Bone marrow (tissue), 2 donors: ENCODE data around the gene CMSS1.

Experiments used
- DNase-seq, 2 donors: peaks; one replicate each; lab custom pipeline; 2025; lab: John Stamatoyannopoulos, UW

Gene CMSS1

DNA sequence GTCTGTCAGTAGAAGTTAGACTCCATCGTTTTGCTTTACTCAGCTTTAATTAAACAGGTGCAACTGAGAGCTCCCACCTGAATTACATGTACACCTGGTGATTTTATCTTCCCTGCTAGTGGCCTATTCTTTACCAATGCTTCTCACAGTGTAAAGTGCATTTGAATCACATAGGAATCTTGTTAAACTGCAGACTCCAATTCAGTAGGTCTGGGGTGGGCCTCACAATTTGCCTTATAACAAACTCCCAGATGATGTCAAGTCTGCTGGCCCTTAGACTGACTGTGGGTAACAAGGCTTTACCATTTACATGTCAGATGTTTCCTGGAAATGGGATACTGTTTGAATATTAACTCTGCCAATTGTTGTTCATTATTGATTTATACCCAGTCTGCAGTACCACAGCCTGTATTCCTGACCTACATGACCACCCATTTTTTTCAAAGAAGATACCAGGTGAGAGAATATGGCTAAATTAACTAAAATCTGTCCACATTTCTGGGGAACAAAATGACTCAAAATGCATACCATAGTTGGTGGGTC lies 37.2 kb downstream of the CMSS1 start:
- DNase-seq, result no peak

DNA sequence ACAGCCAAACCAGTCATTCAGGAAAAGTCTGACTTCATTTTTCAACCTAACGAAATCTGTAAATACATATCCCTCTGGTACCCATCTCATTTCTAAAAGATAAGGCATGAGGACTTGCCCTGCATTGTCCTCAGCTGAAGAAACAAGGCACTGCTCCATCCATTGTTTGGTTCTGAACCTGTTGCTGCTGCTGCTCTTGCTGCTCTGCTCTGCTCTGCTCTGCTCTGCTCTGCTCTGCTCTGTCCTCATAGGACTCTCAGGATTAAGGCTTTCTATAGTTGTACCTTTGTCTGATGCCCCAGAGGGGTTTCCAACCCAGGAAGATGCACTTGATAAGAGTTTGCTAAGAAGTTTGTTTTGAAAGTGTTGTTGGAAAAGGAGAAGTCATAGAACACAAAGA lies 38.2 kb downstream of the CMSS1 start:
- DNase-seq, result no peak

GRCh38 chr3:99856437-99857220 lies 39.0 kb downstream of the CMSS1 start:
- DNase-seq, result no peak

DNA sequence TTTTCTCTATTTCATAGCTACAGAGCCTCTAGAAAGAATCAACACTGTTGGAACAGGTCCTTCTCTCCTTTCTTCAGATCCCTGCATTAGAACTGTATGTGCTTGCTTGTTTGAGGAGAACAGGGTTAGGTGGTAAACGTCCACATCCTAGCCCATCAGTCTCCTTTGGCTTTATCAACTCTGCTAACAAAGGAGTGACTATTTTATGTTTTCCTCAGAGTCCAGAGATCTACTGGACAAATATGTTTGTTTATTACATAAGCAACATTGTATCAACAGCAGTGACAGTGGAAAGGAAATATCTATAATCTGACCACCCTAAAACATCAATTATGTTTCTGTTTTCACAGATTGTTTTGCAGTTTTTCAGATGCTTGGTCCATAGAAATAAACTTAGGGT lies 39.6 kb downstream of the CMSS1 start:
- no peak for DNase-seq

- no peak for DNase-seq
These were observed 40.8 kb downstream of the CMSS1 start for GRCh38 chr3:99858469-99858868.

DNA sequence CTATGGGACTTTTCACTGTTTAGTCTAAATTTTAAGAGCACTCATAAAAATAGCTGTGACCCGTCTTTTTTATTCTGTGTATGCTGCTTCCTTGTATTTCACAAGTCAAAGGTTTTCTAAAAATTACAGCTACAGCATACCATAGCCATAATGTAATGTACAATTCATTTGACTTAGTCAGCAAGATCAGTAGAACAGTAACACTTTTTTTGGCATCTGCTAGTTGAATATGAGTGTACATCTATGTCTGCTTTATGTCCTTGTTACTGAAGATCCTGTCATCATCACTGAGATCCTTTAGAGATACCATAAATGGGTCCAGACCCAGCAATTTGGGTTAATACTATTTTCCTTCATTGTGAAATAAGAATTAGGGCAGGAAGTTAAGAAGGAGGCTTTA lies 42.2 kb downstream of the CMSS1 start:
- DNase-seq, result no peak

DNA sequence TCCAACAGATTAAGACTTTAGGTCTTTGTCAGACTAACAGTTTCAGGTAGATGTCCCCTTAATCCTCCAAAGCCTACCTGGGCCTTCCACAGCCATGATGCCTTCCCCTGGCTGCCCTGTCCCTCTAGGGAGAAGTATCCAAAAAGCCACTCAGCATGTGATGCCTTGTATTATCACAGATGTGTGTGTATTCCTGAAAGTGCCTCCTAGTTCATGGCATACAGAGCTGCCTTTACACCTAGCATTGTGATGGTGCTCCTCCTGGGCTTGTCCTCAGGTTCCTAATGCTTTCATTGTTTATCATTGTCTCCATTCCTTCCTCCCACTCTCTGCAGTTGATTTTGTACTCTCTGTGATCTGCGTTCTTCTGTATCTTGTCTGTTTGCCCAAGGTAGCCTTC lies 43.6 kb downstream of the CMSS1 start:
- no peak for DNase-seq

DNA sequence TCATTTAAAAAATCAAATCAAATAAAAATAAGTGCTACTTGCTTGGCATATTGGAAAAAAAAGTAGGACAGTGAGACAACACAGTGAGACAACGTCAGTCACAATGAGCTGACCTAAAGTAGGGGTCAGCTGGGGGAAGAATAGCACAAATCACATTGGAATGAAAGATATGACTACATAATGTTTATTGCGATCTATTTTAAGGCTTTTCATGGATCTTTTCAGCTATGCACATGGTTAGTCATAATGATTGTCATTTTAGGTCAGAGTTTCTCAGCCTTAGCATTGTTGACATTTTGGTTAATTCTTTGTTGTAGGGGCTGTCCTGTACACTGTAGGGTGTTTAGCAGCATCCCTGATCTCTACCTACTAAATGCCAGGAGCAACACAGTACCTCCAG lies 44.5 kb downstream of the CMSS1 start:
- DNase-seq, result no peak

DNA sequence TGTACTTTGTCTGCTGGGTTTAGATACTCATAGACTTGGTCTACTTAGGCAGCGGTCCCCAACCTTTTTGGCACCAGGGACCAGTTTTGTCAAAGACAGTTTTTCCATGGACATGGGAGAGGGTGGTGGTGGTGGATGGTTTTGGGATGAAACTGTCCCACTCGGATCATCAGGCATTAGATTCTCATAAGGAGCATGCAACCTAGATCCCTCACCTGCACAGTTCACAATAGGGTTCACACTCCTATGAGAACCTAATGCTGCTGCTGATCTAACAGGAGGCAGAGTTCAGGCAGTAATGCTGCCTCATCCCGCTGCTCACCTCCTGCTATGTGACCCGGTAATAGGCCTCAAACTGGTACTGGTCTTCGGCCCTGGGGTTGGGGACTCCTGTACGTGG lies 45.3 kb downstream of the CMSS1 start:
- no peak for DNase-seq

- DNase-seq, result no peak
These were observed 45.9 kb downstream of the CMSS1 start for GRCh38 chr3:99863588-99863987.

- DNase-seq, result no peak
These were observed 46.6 kb downstream of the CMSS1 start for GRCh38 chr3:99864289-99864688.

- no peak for DNase-seq
These were observed 47.7 kb downstream of the CMSS1 start for GRCh38 chr3:99865321-99865720.

DNA sequence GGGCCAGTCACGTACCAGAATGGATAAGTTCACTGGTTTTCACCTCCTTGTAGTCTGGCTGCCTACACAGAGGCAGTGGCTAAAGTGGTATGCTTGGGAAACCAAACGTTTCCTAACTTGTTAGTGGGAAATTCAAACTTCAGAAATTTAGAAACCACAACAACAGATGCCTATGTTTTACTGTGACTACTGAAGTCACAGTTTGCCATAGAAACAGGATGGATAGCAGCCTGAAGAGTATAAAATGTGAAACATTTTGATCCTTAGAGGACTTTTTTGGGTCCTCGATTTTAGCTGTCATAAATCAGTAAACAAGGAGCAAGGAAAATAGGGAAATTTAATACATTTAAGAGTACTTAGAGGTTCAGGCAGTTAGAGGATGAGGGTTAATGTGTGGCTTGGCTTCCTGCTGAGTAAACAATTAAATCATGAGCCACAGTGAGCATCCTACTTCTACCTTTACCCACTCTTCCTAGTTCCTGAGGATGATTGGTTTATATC lies 48.6 kb downstream of the CMSS1 start:
- DNase-seq, result no peak

GRCh38 chr3:99867594-99868310 lies 50.1 kb downstream of the CMSS1 start:
- no peak for DNase-seq

GRCh38 chr3:99868311-99868646 lies 50.6 kb downstream of the CMSS1 start:
- DNase-seq, result no peak

DNA sequence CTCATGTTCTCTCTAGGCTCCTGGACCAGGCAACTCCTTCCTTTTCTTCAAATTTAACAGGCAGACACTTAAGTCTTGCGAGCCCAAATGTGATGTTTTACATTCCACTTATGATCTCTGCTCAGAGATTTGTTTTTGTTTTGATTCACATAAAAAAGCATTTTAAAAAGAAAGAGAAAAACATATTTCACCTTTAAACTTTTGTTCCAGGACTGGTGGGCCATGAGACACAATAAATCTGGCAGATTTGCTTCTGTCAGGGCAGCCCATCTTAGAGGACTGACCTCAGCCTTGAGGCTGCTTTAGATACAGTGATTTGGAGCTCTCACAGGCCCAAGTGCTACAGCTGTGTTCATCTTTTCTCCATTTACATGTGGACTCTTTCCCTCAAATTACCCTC lies 52.0 kb downstream of the CMSS1 start:
- no peak for DNase-seq

DNA sequence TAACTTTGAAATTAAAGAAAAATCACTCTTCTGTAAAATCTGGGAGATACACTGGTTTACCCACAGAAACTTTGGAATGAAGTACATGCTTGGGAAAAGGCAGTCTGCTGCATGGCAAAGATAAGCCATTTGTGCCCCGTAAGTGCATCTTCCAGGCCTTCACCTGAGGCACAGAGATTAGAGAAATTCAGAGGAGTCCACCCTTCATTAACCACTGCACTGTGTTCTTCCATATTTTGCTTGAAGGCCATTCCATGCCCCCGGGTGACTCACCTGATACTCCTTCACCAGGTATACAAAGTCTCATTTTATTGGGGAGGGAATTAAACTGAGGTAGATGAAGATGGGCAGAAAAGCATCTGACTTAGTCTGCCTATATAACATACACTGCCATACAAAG lies 53.0 kb downstream of the CMSS1 start:
- no peak for DNase-seq

DNA sequence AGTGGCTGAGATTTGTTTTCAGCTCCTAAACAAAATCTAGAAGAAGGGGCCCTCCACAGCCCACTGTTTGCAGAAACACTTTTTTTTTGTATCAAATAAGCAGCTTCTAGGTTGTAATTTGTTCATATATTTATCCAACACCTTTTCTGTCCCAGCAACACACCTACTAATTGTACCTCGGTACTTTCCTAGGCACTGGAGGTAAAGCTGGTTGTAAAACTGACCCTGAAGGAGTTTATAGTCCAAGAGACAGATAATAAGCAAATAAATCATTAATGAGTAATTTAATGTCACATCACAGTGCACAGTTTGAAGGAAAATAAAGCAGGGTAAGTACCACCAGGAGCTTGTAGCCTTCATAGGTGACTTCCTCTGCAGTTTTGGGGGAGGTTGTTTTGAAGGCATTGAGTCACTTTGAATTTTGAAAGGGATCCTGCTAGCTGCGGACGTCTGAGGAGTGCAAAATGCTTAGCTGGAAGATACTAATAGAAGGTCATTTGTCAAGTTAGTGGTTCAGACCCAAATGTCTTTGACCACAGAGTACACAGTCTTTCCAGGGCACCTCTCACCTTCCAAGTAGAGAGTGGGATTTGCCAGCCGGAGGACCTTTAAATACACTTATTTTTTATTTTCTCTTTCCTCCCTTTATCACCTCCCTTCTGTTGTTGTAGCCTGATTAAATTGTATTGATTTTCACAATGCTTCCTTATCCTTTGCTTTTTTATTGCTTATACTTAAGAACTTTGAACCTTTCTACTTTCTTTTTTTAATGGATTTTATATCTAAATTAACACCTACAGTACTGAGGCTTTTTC lies 53.8 kb downstream of the CMSS1 start:
- DNase-seq, result no peak

DNA sequence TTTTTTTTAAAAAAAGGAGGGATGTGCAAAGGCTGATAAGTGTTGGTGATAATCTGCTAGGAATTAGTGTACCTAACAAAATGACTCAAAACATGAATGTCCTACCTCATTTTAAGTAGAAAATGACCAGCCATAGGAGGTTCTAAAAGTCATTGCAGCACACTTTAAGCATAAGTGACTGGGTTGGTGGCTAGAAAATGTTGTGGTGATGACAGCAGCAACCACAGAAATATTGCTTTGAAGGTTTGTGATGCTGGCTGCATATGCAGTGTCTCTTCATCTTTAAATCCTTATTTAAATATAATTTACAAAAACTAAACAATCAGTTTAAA lies 55.2 kb downstream of the CMSS1 start:
- no peak for DNase-seq

- no peak for DNase-seq
These were observed 55.8 kb downstream of the CMSS1 start for GRCh38 chr3:99873269-99874102.

DNA sequence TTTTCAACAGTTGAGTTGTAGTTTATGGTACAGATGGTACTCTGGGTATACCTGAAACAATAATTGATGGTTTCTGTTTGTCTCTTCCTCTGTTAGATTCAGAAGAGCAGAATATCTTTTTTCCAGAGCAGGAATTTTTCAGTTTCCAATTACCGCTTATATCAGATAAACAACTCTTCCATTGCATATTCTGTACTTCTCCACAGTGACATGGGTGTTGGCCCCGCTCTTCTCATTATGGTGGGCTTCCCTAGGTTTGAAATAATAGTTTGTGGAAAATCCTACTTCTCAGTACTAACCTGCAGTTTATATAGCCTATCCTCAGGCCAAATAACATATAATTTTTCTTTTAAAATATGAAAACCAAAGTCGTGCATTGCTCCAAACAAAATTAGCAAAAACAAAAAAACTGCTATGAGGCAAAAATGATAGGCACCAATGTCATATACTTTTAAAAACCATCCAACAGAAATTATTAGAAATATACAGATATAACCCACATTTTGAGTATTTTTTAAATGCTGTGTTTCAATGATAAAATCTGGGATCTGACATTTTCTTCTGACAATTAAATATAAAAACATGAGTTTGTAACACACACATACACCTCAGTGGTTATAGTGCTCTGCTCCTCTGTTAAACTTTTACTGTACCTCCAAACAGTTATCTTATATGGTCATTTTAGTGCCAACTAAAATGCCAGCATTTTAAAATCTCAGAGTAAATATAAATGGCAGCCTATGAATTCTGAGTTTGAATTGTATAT lies 56.8 kb downstream of the CMSS1 start:
- no peak for DNase-seq
